HFFc6 (cell line): ENCODE measurements around the gene HOXD12. TPM values are rescaled to one million over a fixed set of nuclear protein-coding genes. Genes with fewer than 3 reads are reported as not detected.

Experiments
- DNase-seq: peaks from one replicate; pipeline ENCODE4 v3.0.0-alpha.2; 2018
- H3K27ac Mint-ChIP-seq: 2 replicates; pipeline ENCODE4 v1.8.0; 2020; ENCODE audit warnings: mild to moderate bottlenecking, mixed read lengths
- H3K27me3 Mint-ChIP-seq: 2 replicates; pipeline ENCODE4 v1.8.0; 2021; ENCODE audit warnings: mild to moderate bottlenecking, moderate library complexity, mixed read lengths; ENCODE audit not compliant: insufficient read depth
- H3K36me3 Mint-ChIP-seq: 2 replicates; pipeline ENCODE4 v1.8.0; 2021; ENCODE audit warnings: low read depth, mixed read lengths
- H3K4me1 Mint-ChIP-seq: 2 replicates; pipeline ENCODE4 v1.8.0; 2020; ENCODE audit warnings: low read depth, mixed read lengths
- H3K4me3 Mint-ChIP-seq: 2 replicates; pipeline ENCODE4 v1.8.0; 2020; ENCODE audit warnings: mild to moderate bottlenecking, moderate library complexity, mixed read lengths
- H3K9me3 Mint-ChIP-seq: 2 replicates; pipeline ENCODE4 v1.8.0; 2020; ENCODE audit warnings: mild to moderate bottlenecking, mixed read lengths
- total RNA-seq, 6 experiments: library from RNA; stranded (reverse); fragmentation: NEBNext Ultra II Directional; extraction: Animal tissue kit (Norgen Biotek cat#: 25700); gene quantifications; 2 replicates in 1 of 6; 3 replicates in 5 of 6; pipeline ENCODE4 v1.2.3, GENCODE V29; 2021
- TF ChIP-seq, protein P1 (sequence below): fragments of 200-600 bp; sonication (generic); IDR thresholded peaks from 2 replicates; pipeline ENCODE4 v1.5.0; 2021; ENCODE audit warnings: antibody characterized with exemption, mild to moderate bottlenecking

Gene HOXD12
- total RNA-seq, 6 experiments from 2014 or later, result 0.19 to 0.36 (median 0.26) TPM; not detected in 2

DNA sequence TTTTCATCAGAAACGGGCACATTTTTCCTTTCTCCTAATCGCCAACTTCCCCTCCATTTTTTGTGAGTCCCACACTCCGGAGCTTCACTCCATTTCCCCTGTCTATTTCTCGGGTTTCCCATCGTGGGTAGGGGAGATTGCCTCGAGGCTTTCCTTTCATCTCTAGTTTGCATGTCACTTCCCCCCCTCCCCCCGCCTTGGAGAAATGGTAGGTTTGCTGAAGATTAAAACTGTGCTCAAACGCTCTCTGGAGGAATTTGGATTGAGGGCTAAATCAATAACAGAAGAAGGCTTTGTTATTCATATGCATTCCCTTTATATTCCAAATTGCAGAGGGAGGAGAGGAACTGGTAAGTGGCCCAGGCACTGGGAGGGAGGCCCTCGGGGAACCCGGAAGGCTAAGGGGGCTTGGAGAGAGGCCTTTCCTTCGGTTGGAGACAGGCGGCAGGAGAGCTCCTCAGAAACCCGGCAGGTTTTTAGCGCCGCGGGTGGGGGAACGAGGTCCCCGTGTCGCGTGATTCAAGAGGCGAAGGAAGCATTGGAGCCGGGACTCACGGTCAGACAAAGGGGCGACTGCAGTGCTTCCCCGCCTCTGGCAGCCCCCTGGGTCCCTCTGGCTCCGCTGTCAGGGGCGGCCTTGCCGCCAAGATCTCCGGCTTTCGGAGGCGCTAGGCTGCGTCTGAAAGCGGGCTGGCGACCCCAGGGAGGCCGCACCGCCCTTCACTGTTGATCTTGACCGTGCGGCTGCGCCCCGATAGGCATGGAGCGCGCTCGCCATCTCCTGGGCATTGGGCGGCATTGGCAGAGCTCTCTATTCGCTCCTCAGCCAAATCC, 2.4 kb upstream of the HOXD12 start:
- peak overlapping the region; percentile 85 for H3K4me3 Mint-ChIP-seq
- TF ChIP-seq, protein P1, sequence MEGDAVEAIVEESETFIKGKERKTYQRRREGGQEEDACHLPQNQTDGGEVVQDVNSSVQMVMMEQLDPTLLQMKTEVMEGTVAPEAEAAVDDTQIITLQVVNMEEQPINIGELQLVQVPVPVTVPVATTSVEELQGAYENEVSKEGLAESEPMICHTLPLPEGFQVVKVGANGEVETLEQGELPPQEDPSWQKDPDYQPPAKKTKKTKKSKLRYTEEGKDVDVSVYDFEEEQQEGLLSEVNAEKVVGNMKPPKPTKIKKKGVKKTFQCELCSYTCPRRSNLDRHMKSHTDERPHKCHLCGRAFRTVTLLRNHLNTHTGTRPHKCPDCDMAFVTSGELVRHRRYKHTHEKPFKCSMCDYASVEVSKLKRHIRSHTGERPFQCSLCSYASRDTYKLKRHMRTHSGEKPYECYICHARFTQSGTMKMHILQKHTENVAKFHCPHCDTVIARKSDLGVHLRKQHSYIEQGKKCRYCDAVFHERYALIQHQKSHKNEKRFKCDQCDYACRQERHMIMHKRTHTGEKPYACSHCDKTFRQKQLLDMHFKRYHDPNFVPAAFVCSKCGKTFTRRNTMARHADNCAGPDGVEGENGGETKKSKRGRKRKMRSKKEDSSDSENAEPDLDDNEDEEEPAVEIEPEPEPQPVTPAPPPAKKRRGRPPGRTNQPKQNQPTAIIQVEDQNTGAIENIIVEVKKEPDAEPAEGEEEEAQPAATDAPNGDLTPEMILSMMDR, result peak; percentile 87
- H3K9me3 Mint-ChIP-seq, result no peaks in the 10 kb centered on the region
- H3K4me1 Mint-ChIP-seq, result peaks cover 27% of the 10 kb centered on the region
- H3K27me3 Mint-ChIP-seq, result peaks cover 23% of the 10 kb centered on the region
- peaks cover 8% of the 10 kb centered on the region; the same call in 1 of the 2 replicates for H3K36me3 Mint-ChIP-seq
- DNase-seq, result peak; percentile 65
- H3K27ac Mint-ChIP-seq, result peak overlapping the region; percentile 87

GRCh38 chr2:176097820-176098365, 1.7 kb upstream of the HOXD12 start:
- peaks cover 8% of the 10 kb centered on the region; the same call in 1 of the 2 replicates for H3K36me3 Mint-ChIP-seq
- DNase-seq, result no peak
- no peaks in the 10 kb centered on the region for H3K9me3 Mint-ChIP-seq
- peaks cover 28% of the 10 kb centered on the region for H3K4me1 Mint-ChIP-seq
- TF ChIP-seq, protein P1, result peak; percentile 5; the same call in 1 of the 2 replicates
- peak overlapping the region; percentile 87; the same call in 1 of the 2 replicates for H3K27ac Mint-ChIP-seq
- H3K4me3 Mint-ChIP-seq, result peak overlapping the region; percentile 85
- peaks cover 22% of the 10 kb centered on the region for H3K27me3 Mint-ChIP-seq

GRCh38 chr2:176098366-176099158, 1.0 kb upstream of the HOXD12 start:
- DNase-seq, result no peak

GRCh38 chr2:176099159-176099727, 352 bp upstream of the HOXD12 start:
- H3K27ac Mint-ChIP-seq, result no peak overlapping the region
- peaks cover 13% of the 10 kb centered on the region for H3K27me3 Mint-ChIP-seq
- peaks cover 31% of the 10 kb centered on the region for H3K4me1 Mint-ChIP-seq
- DNase-seq, result no peak
- H3K9me3 Mint-ChIP-seq, result no peaks in the 10 kb centered on the region
- TF ChIP-seq, protein P1, result no peak
- no peak overlapping the region for H3K4me3 Mint-ChIP-seq
- H3K36me3 Mint-ChIP-seq, result no peaks in the 10 kb centered on the region

More at GRCh38 chr2:176098366-176099158, 1.0 kb upstream of the HOXD12 start:
- Mint-ChIP-seq H3K9me3 (no peaks in the 10 kb centered on the region), H3K4me3 (peak overlapping the region; percentile 85), H3K36me3 (peaks cover 6% of the 10 kb centered on the region; the same call in 1 of the 2 replicates), H3K27me3 (peaks cover 20% of the 10 kb centered on the region), H3K27ac (no peak overlapping the region), H3K4me1 (peaks cover 30% of the 10 kb centered on the region)
- TF ChIP-seq, protein P1, result no peak

DNA sequence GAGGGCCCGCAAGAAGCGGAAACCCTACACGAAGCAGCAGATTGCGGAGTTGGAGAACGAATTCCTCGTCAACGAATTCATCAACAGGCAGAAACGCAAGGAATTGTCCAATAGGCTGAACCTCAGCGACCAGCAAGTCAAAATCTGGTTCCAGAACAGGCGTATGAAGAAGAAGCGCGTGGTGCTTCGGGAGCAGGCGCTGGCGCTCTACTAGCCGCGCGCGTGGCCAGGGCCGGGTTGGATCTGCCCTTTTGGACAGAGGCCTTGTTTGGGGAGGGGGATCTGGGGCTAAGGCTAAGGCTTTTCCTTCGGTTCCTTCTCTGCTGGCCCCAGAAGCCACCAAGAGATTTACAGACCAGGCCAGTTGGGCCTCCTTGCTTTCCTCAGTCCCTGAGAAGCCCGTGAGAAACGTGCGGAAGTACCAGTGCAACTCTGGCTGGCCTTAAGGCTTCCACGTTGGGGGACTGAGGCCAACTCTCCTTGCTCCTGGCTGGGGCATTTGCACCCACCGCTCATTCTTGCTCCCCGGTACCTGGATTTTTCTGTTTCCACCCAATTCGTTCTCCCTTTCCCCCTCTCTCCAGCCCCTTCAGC, 1.0 kb downstream of the HOXD12 start:
- DNase-seq, result no peak
- peaks cover 40% of the 10 kb centered on the region for H3K4me1 Mint-ChIP-seq
- peaks cover 16% of the 10 kb centered on the region for H3K27me3 Mint-ChIP-seq
- no peaks in the 10 kb centered on the region for H3K9me3 Mint-ChIP-seq
- H3K36me3 Mint-ChIP-seq, result no peaks in the 10 kb centered on the region
- TF ChIP-seq, protein P1, result no peak
- H3K4me3 Mint-ChIP-seq, result no peak overlapping the region
- no peak overlapping the region for H3K27ac Mint-ChIP-seq
